LNCaP clone FGC (cell line): Measurements from ENCODE around the gene WWC1.

ENCODE experiments used
- DNase-seq: peaks from one replicate; pipeline ENCODE4 v3.0.0-alpha.2; 2011; ENCODE audit warnings: low read depth
- H3K4me3 ChIP-seq: 2 replicates; pipeline ENCODE4 v1.5.1; 2011; ENCODE audit warnings: mild to moderate bottlenecking, low read depth, low read length, control low read depth
- CTCF ChIP-seq: IDR thresholded peaks from 2 replicates; pipeline ENCODE4 v1.5.1; 2012; ENCODE audit warnings: mild to moderate bottlenecking; ENCODE audit not compliant: control insufficient read depth, insufficient read depth; ENCODE audit errors: extremely low read depth

Gene WWC1

DNA sequence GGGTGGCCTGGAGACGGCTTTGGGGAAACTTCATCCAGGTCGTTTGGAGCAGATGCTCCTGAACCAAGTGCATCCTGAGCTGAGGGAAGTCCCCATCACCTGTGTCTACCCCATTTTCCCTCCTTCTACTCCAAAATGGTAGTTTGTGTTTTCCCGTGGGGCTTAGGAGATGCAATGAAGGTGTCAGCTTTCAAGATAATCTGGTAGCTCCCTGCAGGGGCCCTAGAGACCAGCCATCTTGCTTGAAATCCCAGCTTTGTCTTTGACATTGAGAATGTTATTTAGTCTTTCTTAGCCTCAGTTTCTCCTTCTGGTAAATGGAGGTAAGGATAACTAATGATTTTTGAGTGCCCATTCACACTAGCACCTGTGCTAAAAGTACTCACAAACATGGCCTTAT is 77.4 kb downstream of the WWC1 start:
- DNase-seq: no peak
- no peak overlapping the region for H3K4me3 ChIP-seq
- no peak for TF ChIP-seq CTCF

GRCh38 chr5:168370831-168371230 is 79.4 kb downstream of the WWC1 start:
- no peak overlapping the region for H3K4me3 ChIP-seq
- DNase-seq: no peak
- no peak for TF ChIP-seq CTCF

DNA sequence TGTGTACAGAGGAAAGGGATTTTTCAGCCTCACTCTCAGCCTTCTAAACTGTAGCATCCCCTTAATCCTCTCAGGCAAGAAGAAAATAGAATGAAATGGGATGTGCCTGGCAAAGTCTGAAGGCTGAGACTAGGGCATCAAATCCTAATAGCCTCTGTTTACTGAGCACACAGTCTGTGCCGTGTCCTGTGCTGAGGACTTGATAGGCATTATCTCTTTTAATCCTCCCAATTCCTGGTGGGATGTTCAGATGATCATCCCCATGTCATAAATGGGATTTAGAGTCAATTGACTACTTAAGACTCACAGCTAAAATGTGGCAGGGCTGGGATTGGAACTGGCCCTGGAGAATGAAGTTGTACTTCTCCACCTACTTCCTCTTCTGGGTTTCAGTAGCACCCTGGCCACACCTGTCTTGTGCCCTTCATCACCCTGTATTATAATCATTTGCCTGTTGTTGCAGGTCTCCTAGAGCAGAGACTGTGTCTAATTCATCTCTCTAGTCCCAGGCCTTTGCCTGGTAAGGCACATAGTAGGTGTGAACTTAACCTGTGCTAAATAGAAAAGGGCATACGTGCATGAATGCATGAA is 81.0 kb downstream of the WWC1 start:
- no peak for DNase-seq
- no peak overlapping the region for H3K4me3 ChIP-seq
- no peak for TF ChIP-seq CTCF

- H3K4me3 ChIP-seq: no peak overlapping the region
- TF ChIP-seq CTCF: no peak
- no peak for DNase-seq
Observed at GRCh38 chr5:168374532-168374931, 83.1 kb downstream of the WWC1 start.

- H3K4me3 ChIP-seq: no peak overlapping the region
- DNase-seq: no peak
- no peak for TF ChIP-seq CTCF
Observed at GRCh38 chr5:168375214-168375613, 83.8 kb downstream of the WWC1 start.

GRCh38 chr5:168377525-168377924 is 86.1 kb downstream of the WWC1 start:
- no peak for DNase-seq
- no peak overlapping the region for H3K4me3 ChIP-seq
- TF ChIP-seq CTCF: no peak

- H3K4me3 ChIP-seq: no peak overlapping the region
- DNase-seq: no peak
- no peak for TF ChIP-seq CTCF
Observed at GRCh38 chr5:168378741-168379140, 87.3 kb downstream of the WWC1 start.
